Hepatocyte (in vitro differentiated cells): ENCODE results near the gene ARHGAP45. TPM values are rescaled to one million over a fixed set of nuclear protein-coding genes. Genes with fewer than 3 reads are reported as not detected.
A peak's percentile ranks its signal among the peaks of the same experiment; 100 is the strongest.

Experiments used
- DNase-seq: peaks from one replicate; pipeline ENCODE4 v3.0.0-alpha.2; 2016; ENCODE audit warnings: low spot score
- H2AFZ ChIP-seq: fragments of 200-600 bp; sonication (generic); 2 replicates; pipeline ENCODE4 v1.6.0; 2016; ENCODE audit warnings: antibody characterized with exemption, mild to moderate bottlenecking
- H3K27ac ChIP-seq: fragments of 200-600 bp; sonication (generic); 2 replicates; pipeline ENCODE4 v1.5.1; 2016; ENCODE audit warnings: mild to moderate bottlenecking
- H3K27me3 ChIP-seq: fragments of 200-600 bp; sonication (generic); 2 replicates; pipeline ENCODE4 v1.6.1; 2016
- H3K36me3 ChIP-seq: fragments of 200-600 bp; sonication (generic); replicated peaks from 2 replicates; pipeline ENCODE4 v1.5.1; 2016; ENCODE audit warnings: low read depth; ENCODE audit not compliant: insufficient read depth
- H3K4me1 ChIP-seq: fragments of 200-600 bp; sonication (generic); 2 replicates; pipeline ENCODE4 v1.5.1; 2016; ENCODE audit warnings: mild to moderate bottlenecking, moderate library complexity; ENCODE audit not compliant: insufficient read depth
- H3K4me2 ChIP-seq: fragments of 200-600 bp; sonication (generic); 2 replicates; pipeline ENCODE4 v1.6.0; 2016
- H3K4me3 ChIP-seq: fragments of 200-600 bp; sonication (generic); 2 replicates; pipeline ENCODE4 v1.5.1; 2016; ENCODE audit warnings: mild to moderate bottlenecking
- H3K79me2 ChIP-seq: fragments of 200-600 bp; sonication (generic); 2 replicates; pipeline ENCODE4 v1.6.0; 2017; ENCODE audit warnings: mild to moderate bottlenecking
- H3K9me2 ChIP-seq: fragments of 200-600 bp; sonication (generic); replicated peaks from 2 replicates; pipeline ENCODE4 v1.6.0; 2017; ENCODE audit warnings: mild to moderate bottlenecking; ENCODE audit not compliant: insufficient read depth
- H3K9me3 ChIP-seq: fragments of 200-600 bp; sonication (generic); 2 replicates; pipeline ENCODE4 v1.5.1; 2016; ENCODE audit warnings: low read depth, mild to moderate bottlenecking
- H4K20me1 ChIP-seq: fragments of 200-600 bp; sonication (generic); 2 replicates; pipeline ENCODE4 v1.6.0; 2016; ENCODE audit warnings: mild to moderate bottlenecking; ENCODE audit not compliant: insufficient read depth, poor library complexity, severe bottlenecking
- CTCF ChIP-seq: fragments of 200-600 bp; sonication (generic); IDR thresholded peaks from 2 replicates; pipeline ENCODE4 v1.5.1; 2016; ENCODE audit warnings: antibody characterized with exemption, mild to moderate bottlenecking; ENCODE audit not compliant: poor library complexity
- EZH2 ChIP-seq: fragments of 200-600 bp; sonication (generic); IDR thresholded peaks from 2 replicates; pipeline ENCODE4 v1.6.1; 2016; ENCODE audit warnings: antibody characterized with exemption, mild to moderate bottlenecking, borderline replicate concordance
- EZH2phosphoT487 ChIP-seq: fragments of 200-600 bp; sonication (generic); IDR thresholded peaks from one replicate; pipeline ENCODE4 v1.6.1; 2018; ENCODE audit warnings: antibody characterized with exemption, mild to moderate bottlenecking, low read depth, moderate library complexity; ENCODE audit not compliant: unreplicated experiment, severe bottlenecking
- WGBS: methylation state at CpG from one replicate; pipeline ENCODE4 v1.1.6; 2016; ENCODE audit warnings: low lambda C conversion rate; ENCODE audit errors: missing lambda C conversion rate; 5-methylcytosine and 5-hydroxymethylcytosine counted together
- polyA plus RNA-seq: library from polyadenylated mRNA; unstranded; fragments of >200 nt; fragmentation: Nextera tagmentation; extraction: Ambion mirVana; gene quantifications from 2 replicates; pipeline ENCODE4 v1.2.1, GENCODE V29; 2016
- total RNA-seq: library from RNA; depleted of rRNA; stranded (reverse); fragments of >200 nt; gene quantifications from 2 replicates; pipeline ENCODE4 v1.2.3, GENCODE V29; 2014

Gene ARHGAP45
- total and polyA plus RNA-seq, 2 experiments from 2014 or later = 12.9 to 18.3 TPM

DNA sequence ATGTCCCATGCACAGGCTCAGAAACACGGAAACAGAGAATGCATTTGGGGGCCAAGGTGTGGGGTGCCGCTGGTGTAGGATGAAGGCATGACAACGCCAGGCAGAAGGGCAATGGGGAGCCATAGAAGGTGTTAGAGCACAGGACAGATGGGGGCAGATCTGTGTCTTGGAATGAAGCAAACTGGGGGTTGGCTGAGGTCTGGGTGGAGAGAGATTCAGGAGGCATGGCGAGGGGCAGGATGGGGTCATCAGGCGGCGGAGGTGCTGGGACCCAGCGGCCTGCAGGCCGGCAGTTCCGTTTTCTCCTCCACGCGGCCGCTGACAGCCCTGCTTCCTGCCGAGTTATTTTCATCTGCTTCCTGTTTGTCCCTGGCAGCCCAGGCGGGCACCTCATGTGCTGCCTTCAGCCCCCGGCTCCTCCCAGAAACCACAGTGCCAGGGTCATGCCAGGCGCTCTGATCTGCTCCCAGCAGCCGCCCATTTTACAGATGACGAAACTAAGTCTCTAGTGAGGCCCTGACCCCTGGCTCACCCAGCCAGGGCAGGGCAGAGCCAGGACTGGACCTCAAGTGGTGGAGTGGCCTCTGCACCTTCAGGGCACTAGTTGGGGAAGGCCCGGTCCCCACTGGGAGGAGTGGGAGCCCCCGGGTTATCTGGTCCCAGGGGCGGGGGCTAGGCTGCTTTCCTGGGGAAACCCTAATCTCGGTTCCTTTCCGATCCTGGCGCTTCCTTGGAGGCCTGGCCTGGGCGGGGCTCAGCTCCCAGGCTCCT lies 2.2 kb downstream of the ARHGAP45 start:
- no peak for DNase-seq
- H3K9me3 ChIP-seq = no peaks in the 10 kb centered on the region
- H3K36me3 ChIP-seq = no peaks in the 10 kb centered on the region
- H3K9me2 ChIP-seq = no peaks in the 10 kb centered on the region
- WGBS = 88% methylated on average over 25 of the region's 25 CpGs
- H3K79me2 ChIP-seq = no peaks in the 10 kb centered on the region
- no peak overlapping the region for H2AFZ ChIP-seq
- peaks cover 28% of the 10 kb centered on the region for H3K4me1 ChIP-seq
- H3K27me3 ChIP-seq = peaks cover 50% of the 10 kb centered on the region
- H3K27ac ChIP-seq = no peak overlapping the region
- no peak for TF ChIP-seq EZH2phosphoT487
- TF ChIP-seq EZH2 = no peak
- TF ChIP-seq CTCF = no peak
- H4K20me1 ChIP-seq = no peaks in the 10 kb centered on the region
- no peak overlapping the region for H3K4me3 ChIP-seq
- no peak overlapping the region for H3K4me2 ChIP-seq

- Histone ChIP-seq H3K9me2 (no peaks in the 10 kb centered on the region), H3K79me2 (no peaks in the 10 kb centered on the region), H3K4me1 (peaks cover 17% of the 10 kb centered on the region), H3K9me3 (no peaks in the 10 kb centered on the region), H3K36me3 (no peaks in the 10 kb centered on the region), H4K20me1 (no peaks in the 10 kb centered on the region), H2AFZ (no peak overlapping the region), H3K4me2 (peak overlapping the region; percentile 69), H3K4me3 (no peak overlapping the region), H3K27me3 (peaks cover 50% of the 10 kb centered on the region), H3K27ac (no peak overlapping the region)
- peak; percentile 4 for TF ChIP-seq CTCF
- TF ChIP-seq EZH2 = peak; percentile 43
- no peak for TF ChIP-seq EZH2phosphoT487
- 21% methylated on average over 21 of the region's 21 CpGs for WGBS
- DNase-seq = no peak
These were observed 3.6 kb downstream of the ARHGAP45 start for GRCh38 chr19:1070576-1070930.

DNA sequence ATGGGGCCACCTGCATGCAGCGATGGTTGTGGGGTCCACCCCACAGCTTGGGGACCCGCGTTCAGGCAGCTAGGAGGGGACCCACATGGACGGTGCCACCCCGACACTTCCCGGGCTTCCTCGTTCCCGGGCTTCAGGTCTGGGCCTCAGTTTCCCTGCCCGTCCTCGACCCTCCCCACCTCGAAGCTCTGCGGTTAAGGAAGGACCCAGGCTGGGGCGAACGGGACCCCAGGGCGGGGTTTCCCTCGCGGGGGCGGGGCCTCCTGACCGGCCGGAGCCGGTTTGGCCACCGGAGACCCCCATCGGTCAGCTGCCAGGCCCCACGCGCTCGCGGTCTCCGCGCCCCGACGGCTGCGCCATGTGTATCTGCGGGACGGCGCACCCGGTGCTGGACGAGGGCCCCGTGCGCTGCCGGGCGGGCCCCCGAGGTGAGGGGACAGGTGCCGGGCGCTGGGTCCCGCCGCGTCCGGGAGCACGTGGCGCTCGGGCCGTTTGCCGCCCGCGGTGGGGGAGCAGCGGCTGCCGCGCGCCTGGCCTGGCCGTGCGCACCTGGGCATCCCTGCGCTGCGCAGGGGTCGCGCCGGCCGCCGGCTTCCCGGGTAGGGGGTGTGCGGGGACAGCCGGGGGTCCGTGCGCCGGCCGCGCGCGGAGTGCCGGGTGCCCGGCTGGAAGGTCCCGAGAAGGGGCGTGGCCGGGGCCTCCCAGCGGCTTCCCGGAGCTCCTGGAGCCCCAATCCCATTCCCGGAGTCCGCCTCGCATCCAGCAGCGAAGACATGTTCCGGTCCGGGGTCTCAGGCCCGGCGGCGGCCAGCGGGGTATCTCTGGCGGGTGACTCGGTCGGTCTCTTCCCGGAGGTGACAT lies 4.2 kb downstream of the ARHGAP45 start:
- peaks cover 11% of the 10 kb centered on the region for H3K4me1 ChIP-seq
- H3K27me3 ChIP-seq = peaks cover 50% of the 10 kb centered on the region
- H3K79me2 ChIP-seq = no peaks in the 10 kb centered on the region
- DNase-seq = no peak
- H3K9me3 ChIP-seq = no peaks in the 10 kb centered on the region
- no peaks in the 10 kb centered on the region for H3K36me3 ChIP-seq
- H3K27ac ChIP-seq = no peak overlapping the region
- H3K9me2 ChIP-seq = no peaks in the 10 kb centered on the region
- no peak overlapping the region for H2AFZ ChIP-seq
- H4K20me1 ChIP-seq = no peaks in the 10 kb centered on the region
- WGBS = 5% methylated on average over 64 of the region's 99 CpGs
- H3K4me2 ChIP-seq = peak overlapping the region; percentile 69
- no peak overlapping the region for H3K4me3 ChIP-seq
- TF ChIP-seq EZH2phosphoT487 = no peak
- no peak for TF ChIP-seq EZH2
- no peak for TF ChIP-seq CTCF
